GM12878 (cell line): ENCODE measurements around the gene DPP6. TPM values are rescaled to one million over a fixed set of nuclear protein-coding genes. Genes with fewer than 3 reads are reported as not detected.

ENCODE experiments used
- ATAC-seq: fragments of 200-7000 bp; cut with Tn5 transposase; 3 replicates; pipeline ENCODE4 v1.9.1; 2020; ENCODE audit warnings: mild to moderate bottlenecking, moderate library complexity
- BruUV-seq: library from RNA; stranded (reverse); fragments of 400-500 nt; replicated peaks from 2 replicates; lab custom pipeline; 2021; lab: Mats Ljungman, UMichigan
- CTCF ChIA-PET: fragments of 300-600 bp; sonication (Branson Sonifier 250); formaldehyde crosslinking; extraction: SDS; loops from one replicate; lab custom pipeline; 2021; ENCODE audit warnings: inconsistent platforms; lab: Yijun Ruan, JAX
- POLR2A ChIA-PET: fragments of 350-600 bp; formaldehyde crosslinking; extraction: SDS; loops from one replicate; lab custom pipeline; 2021; ENCODE audit warnings: inconsistent platforms; lab: Charles Lee
- RAD21 ChIA-PET: fragments of 300-600 bp; sonication (Branson Sonifier 250); formaldehyde crosslinking; loops from one replicate; lab custom pipeline; 2023; ENCODE audit warnings: antibody characterized with exemption; ENCODE audit not compliant: unreplicated experiment; lab: Charles Lee
- SMC1A ChIA-PET: fragments of 300-600 bp; sonication (Branson Sonifier 250); formaldehyde crosslinking; loops from one replicate; lab custom pipeline; 2023; ENCODE audit not compliant: unreplicated experiment, uncharacterized antibody; lab: Charles Lee
- DNase-seq: peaks from one replicate; pipeline ENCODE4 v3.0.0-alpha.2; 2011; ENCODE audit warnings: low read depth, low spot score
- FAIRE-seq: peaks from 3 replicates; lab custom pipeline; 2011; peaks lifted over from hg19 to GRCh38; lab: Jason Lieb, UNC
- H2AFZ ChIP-seq: 2 replicates; pipeline ENCODE4 v1.6.0; 2011; ENCODE audit warnings: low read depth, low read length, control low read depth; ENCODE audit not compliant: control insufficient read depth
- H3K27ac ChIP-seq: 2 replicates; pipeline ENCODE4 v1.5.1; 2011; ENCODE audit warnings: control low read depth; ENCODE audit not compliant: control insufficient read depth, insufficient read depth
- H3K27me3 ChIP-seq, 2 experiments: replicated peaks in 1 of 2; 2 replicates each; pipeline versions ENCODE4 v1.6.0 to v1.6.1; 2011; ENCODE audit warnings: low read length in 1 of 2; ENCODE audit not compliant: control insufficient read depth in 2 of 2, insufficient read depth in 2 of 2
- H3K36me3 ChIP-seq, 2 experiments: 2 replicates each; pipeline ENCODE4 v1.5.1; 2011; ENCODE audit warnings: low read length in 1 of 2; ENCODE audit not compliant: control insufficient read depth in 2 of 2, insufficient read depth in 2 of 2
- H3K4me1 ChIP-seq: 2 replicates; pipeline ENCODE4 v1.6.1; 2011; ENCODE audit warnings: mild to moderate bottlenecking, low read length, moderate library complexity, mixed read lengths; ENCODE audit not compliant: control insufficient read depth, insufficient read depth
- H3K4me2 ChIP-seq: 2 replicates; pipeline ENCODE4 v1.6.0; 2011; ENCODE audit warnings: control low read depth; ENCODE audit not compliant: control insufficient read depth, insufficient read depth
- H3K4me3 ChIP-seq: fragments of 200-600 bp; sonication (generic); 2 replicates; pipeline ENCODE4 v1.5.1; 2016
- H3K79me2 ChIP-seq: 2 replicates; pipeline ENCODE4 v1.6.0; 2011; ENCODE audit warnings: low read length; ENCODE audit not compliant: control insufficient read depth, insufficient read depth
- H3K9ac ChIP-seq: 2 replicates; pipeline ENCODE4 v1.8.0; 2011; ENCODE audit warnings: low read length, control low read depth, mixed read lengths; ENCODE audit not compliant: control insufficient read depth, insufficient read depth
- H3K9me3 ChIP-seq: replicated peaks from 3 replicates; pipeline ENCODE4 v1.5.1; 2011; ENCODE audit warnings: mild to moderate bottlenecking, low read length; ENCODE audit not compliant: control insufficient read depth, insufficient read depth
- H4K20me1 ChIP-seq: 2 replicates; pipeline ENCODE4 v1.6.0; 2011; ENCODE audit not compliant: control insufficient read depth, insufficient read depth
- BACH1 ChIP-seq: fragments of 450-650 bp; IDR thresholded peaks from 2 replicates; pipeline ENCODE4 v1.6.1; 2017; ENCODE audit warnings: mild to moderate bottlenecking, borderline replicate concordance
- CBX3 ChIP-seq: fragments of 200-600 bp; sonication (generic); IDR thresholded peaks from 2 replicates; pipeline ENCODE4 v1.6.1; 2016; ENCODE audit warnings: low read depth, borderline replicate concordance
- DPF2 ChIP-seq: fragments of 450-650 bp; IDR thresholded peaks from 2 replicates; pipeline ENCODE4 v1.6.1; 2017; ENCODE audit warnings: mild to moderate bottlenecking
- EZH2 ChIP-seq: IDR thresholded peaks from 2 replicates; pipeline ENCODE4 v1.6.1; 2012; ENCODE audit warnings: low read depth, mild to moderate bottlenecking, control low read depth, inconsistent platforms, low read length, borderline replicate concordance; ENCODE audit not compliant: control insufficient read depth
- HDAC2 ChIP-seq: fragments of 200-600 bp; sonication (generic); IDR thresholded peaks from 2 replicates; pipeline ENCODE4 v1.6.1; 2017
- HDAC6 ChIP-seq: fragments of 200-600 bp; sonication (generic); IDR thresholded peaks from one replicate; pipeline ENCODE4 v1.8.0; 2017; ENCODE audit warnings: antibody characterized with exemption; ENCODE audit not compliant: unreplicated experiment
- IRF3 ChIP-seq: fragments of 450-650 bp; IDR thresholded peaks from 2 replicates; pipeline ENCODE4 v1.6.1; 2014; ENCODE audit warnings: mild to moderate bottlenecking
- MAX ChIP-seq: IDR thresholded peaks from 2 replicates; pipeline ENCODE4 v1.6.1; 2012; ENCODE audit warnings: low read depth, low read length, improper control_type of control experiment
- MYB ChIP-seq: fragments of 150-350 bp; IDR thresholded peaks from 2 replicates; pipeline ENCODE4 v1.6.1; 2014; ENCODE audit warnings: mild to moderate bottlenecking, low read depth, low read length, borderline replicate concordance
- SRF ChIP-seq, 2 experiments: IDR thresholded peaks; 2 replicates each; pipeline ENCODE4 v1.6.1; 2011; ENCODE audit warnings: low read depth in 2 of 2, low read length in 2 of 2, mild to moderate bottlenecking in 1 of 2, moderate library complexity in 1 of 2
- STAT3 ChIP-seq: IDR thresholded peaks from 2 replicates; pipeline ENCODE4 v1.6.1; 2011; ENCODE audit warnings: low read depth, low read length, improper control_type of control experiment
- ZBTB33 ChIP-seq: fragments of 450-650 bp; IDR thresholded peaks from 2 replicates; pipeline ENCODE4 v1.6.1; 2017; ENCODE audit warnings: mild to moderate bottlenecking
- ZZZ3 ChIP-seq: IDR thresholded peaks from 2 replicates; pipeline ENCODE4 v1.6.1; 2011; ENCODE audit warnings: low read depth; ENCODE audit not compliant: control insufficient read depth, insufficient read length
- WGBS: methylation state at CpG from one replicate; pipeline ENCODE4 v1.1.6; 2016; ENCODE audit warnings: low lambda C conversion rate; ENCODE audit not compliant: insufficient replicate concordance, insufficient coverage; ENCODE audit errors: missing lambda C conversion rate; 5-methylcytosine and 5-hydroxymethylcytosine counted together
- in situ Hi-C: fragments of 300-500 bp; cut with MboI; formaldehyde crosslinking; loops from 9 replicates; pipeline ENCODE4 v1.14.3; 2018; ENCODE audit warnings: mixed read lengths
- intact Hi-C: fragments of 100-400 bp; cut with micrococcal nuclease; formaldehyde crosslinking; loops from one replicate; pipeline ENCODE4 v1.14.2; 2022; ENCODE audit not compliant: unreplicated experiment
- polyA plus RNA-seq, 11 experiments: library from polyadenylated mRNA; depleted of rRNA in 4 of 11; unstranded in 6 of 11; stranded (reverse) in 5 of 11; fragments of >200 nt; fragmentation: Nextera tagmentation in 4 of 11; fragmentation: Illumina TruSeq in 1 of 11; extraction: Ambion mirVana in 4 of 11; extraction: Trizol in 1 of 11; gene quantifications; 1 replicate in 1 of 11; 2 replicates in 10 of 11; pipeline versions ENCODE4 v1.2.1 to v1.2.3, GENCODE V29; 2011 to 2016; ENCODE audit warnings: inconsistent platforms in 2 of 11, missing spikeins in 2 of 11, low read depth in 1 of 11
- total RNA-seq, 4 experiments: library from RNA; depleted of rRNA in 3 of 4; stranded (reverse); fragments of >200 nt in 3 of 4; fragmentation: Illumina TruSeq in 1 of 4; extraction: Trizol in 1 of 4; gene quantifications; 2 replicates each; pipeline versions ENCODE4 v1.2.1 to v1.2.3, GENCODE V29; 2013 to 2021
- TF ChIP-seq, protein P1 (sequence below): IDR thresholded peaks from 2 replicates; pipeline ENCODE4 v1.6.1; 2012; ENCODE audit warnings: low read depth, low read length, improper control_type of control experiment

Gene DPP6
- total and polyA plus RNA-seq, 10 of the 15 experiments (the other 5 are each of a cell fraction or from before 2014, with no cell fraction given) = not detected

DNA sequence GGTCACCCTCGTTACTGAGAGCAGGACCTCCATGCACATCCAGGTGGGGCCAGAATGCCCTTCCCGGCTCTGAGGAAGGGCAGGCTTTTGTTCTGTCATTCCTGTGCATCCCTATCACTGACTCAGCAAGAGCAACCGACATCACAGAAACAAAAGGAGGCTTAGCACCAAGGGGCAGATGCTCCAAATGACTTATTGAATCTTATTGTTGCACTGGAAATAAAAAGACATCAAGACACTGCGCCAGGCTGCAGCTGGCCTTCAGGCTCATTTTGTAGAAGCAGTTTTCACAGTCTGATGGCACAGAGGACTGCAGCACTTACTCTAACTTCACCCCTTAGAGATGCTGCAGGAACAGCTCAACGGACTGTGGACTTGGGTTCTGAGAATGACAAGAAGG lies 824.3 kb downstream of the DPP6 start:
- intact Hi-C loops = no loop called here
- Histone ChIP-seq H3K4me1 (no peaks in the 10 kb centered on the region), H3K27me3 (no peaks in the 10 kb centered on the region; a peak in 1 of 4 replicates), H3K27ac (no peak overlapping the region), H3K9me3 (no peaks in the 10 kb centered on the region), H3K4me2 (no peak overlapping the region), H3K79me2 (no peaks in the 10 kb centered on the region), H3K9ac (no peak overlapping the region), H3K36me3 (no peaks in the 10 kb centered on the region), H3K4me3 (no peak overlapping the region), H4K20me1 (no peaks in the 10 kb centered on the region), H2AFZ (no peak overlapping the region)
- in situ Hi-C loops = no loop called here
- 26% methylated on average over 5 of the region's 5 CpGs for WGBS
- ChIA-PET SMC1A (no interaction called here), POLR2A (no interaction called here), RAD21 (no interaction called here), CTCF (interaction anchor here (1.4 kb wide), 1 partner anchor 37 kb away, joined by 3 read pairs; no protein-coding TSS in a partner anchor)
- FAIRE-seq (no peak), ATAC-seq (no peak), DNase-seq (no peak)
- TF ChIP-seq MAX (no peak), EZH2 (no peak)
- BruUV-seq = no TSS peak

- H3K4me1 ChIP-seq = no peaks in the 10 kb centered on the region
- no peak overlapping the region for H3K4me2 ChIP-seq
- CTCF ChIA-PET = interaction anchor here (1.4 kb wide), 1 partner anchor 37 kb away, joined by 3 read pairs; no protein-coding TSS in a partner anchor
- POLR2A ChIA-PET = no interaction called here
- H3K79me2 ChIP-seq = no peaks in the 10 kb centered on the region
- WGBS = 28% methylated on average over 9 of the region's 9 CpGs
- DNase-seq (no peak), ATAC-seq (no peak), FAIRE-seq (no peak)
- H3K9me3 ChIP-seq = no peaks in the 10 kb centered on the region
- RAD21 ChIA-PET = no interaction called here
- H3K4me3 ChIP-seq = no peak overlapping the region
- SMC1A ChIA-PET = no interaction called here
- H3K27me3 ChIP-seq = no peaks in the 10 kb centered on the region; a peak in 1 of 4 replicates
- no peak overlapping the region for H2AFZ ChIP-seq
- no peaks in the 10 kb centered on the region for H4K20me1 ChIP-seq
- intact Hi-C loops (no loop called here), in situ Hi-C loops (no loop called here)
- no TSS peak for BruUV-seq
- no peak overlapping the region for H3K9ac ChIP-seq
- H3K27ac ChIP-seq = no peak overlapping the region
- H3K36me3 ChIP-seq = no peaks in the 10 kb centered on the region
- TF ChIP-seq, protein P1, sequence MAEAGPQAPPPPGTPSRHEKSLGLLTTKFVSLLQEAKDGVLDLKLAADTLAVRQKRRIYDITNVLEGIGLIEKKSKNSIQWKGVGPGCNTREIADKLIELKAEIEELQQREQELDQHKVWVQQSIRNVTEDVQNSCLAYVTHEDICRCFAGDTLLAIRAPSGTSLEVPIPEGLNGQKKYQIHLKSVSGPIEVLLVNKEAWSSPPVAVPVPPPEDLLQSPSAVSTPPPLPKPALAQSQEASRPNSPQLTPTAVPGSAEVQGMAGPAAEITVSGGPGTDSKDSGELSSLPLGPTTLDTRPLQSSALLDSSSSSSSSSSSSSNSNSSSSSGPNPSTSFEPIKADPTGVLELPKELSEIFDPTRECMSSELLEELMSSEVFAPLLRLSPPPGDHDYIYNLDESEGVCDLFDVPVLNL = no peak
- TF ChIP-seq ZZZ3 (no peak), CBX3 (no peak), HDAC6 (no peak), STAT3 (no peak), BACH1 (no peak), SRF (IDR thresholded peaks at IDR 0.05; ENCODE audit: low read depth in 2 of 2, low read length in 2 of 2) (no peak), ZBTB33 (no peak), DPF2 (no peak), MYB (no peak), IRF3 (no peak), HDAC2 (no peak)
Observed at GRCh38 chr7:154877031-154877430, 824.8 kb downstream of the DPP6 start.
